ENCODE results near the gene FAM237B. TPM values are rescaled to one million over a fixed set of nuclear protein-coding genes. Genes with fewer than 3 reads are reported as not detected.

FAM237B gene
- total RNA-seq, 1 donor from 2014 or later = not detected

DNA sequence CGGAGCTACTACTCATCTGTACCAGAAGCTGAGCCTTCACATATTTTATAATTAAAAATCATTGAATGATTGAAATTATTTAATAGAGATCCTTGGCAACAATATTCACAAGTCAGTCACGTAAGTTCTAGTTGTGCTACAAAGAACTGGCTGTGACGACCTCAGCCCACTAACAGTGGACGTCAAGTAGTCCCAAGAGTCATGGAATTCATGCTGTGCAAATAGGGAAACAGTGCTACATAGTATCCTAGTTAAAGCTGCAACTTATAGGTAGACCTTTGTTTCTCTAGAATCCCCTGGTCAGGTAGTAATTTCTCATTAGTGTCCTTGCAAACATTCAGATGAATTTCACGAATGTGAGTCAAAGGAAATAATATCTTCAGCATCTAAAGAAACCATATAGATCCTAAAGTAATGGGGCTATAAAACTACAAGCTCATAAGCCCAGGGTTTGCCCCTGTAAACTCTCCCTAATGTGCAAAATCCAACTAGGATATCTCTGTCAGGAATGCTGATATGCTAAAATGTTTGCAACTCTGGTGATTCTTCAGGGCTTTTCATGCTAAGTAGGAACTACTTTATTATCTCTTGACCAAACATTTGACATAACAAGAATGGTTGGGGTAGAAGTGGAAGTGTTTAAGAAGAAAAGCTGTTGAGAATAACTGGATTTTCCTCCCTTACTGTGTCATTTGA, 44.9 kb downstream of the FAM237B start:
- Histone ChIP-seq H3K4me3 (no peak overlapping the region), H3K79me2 (ENCODE audit: low read depth) (no peaks in the 10 kb centered on the region), H3K9ac (no peak overlapping the region), H2AFZ (replicated peaks) (no peak overlapping the region), H3K36me3 (no peaks in the 10 kb centered on the region), H4K20me1 (ENCODE audit: low read depth) (no peaks in the 10 kb centered on the region), H3F3A (ENCODE audit: low read depth) (no peaks in the 10 kb centered on the region), H3K4me2 (no peak overlapping the region), H3K27ac (no peak overlapping the region), H3K9me3 (ENCODE audit: low read depth) (no peaks in the 10 kb centered on the region), H3K27me3 (no peaks in the 10 kb centered on the region), H3K4me1 (no peaks in the 10 kb centered on the region)
- TF ChIP-seq, protein P1, sequence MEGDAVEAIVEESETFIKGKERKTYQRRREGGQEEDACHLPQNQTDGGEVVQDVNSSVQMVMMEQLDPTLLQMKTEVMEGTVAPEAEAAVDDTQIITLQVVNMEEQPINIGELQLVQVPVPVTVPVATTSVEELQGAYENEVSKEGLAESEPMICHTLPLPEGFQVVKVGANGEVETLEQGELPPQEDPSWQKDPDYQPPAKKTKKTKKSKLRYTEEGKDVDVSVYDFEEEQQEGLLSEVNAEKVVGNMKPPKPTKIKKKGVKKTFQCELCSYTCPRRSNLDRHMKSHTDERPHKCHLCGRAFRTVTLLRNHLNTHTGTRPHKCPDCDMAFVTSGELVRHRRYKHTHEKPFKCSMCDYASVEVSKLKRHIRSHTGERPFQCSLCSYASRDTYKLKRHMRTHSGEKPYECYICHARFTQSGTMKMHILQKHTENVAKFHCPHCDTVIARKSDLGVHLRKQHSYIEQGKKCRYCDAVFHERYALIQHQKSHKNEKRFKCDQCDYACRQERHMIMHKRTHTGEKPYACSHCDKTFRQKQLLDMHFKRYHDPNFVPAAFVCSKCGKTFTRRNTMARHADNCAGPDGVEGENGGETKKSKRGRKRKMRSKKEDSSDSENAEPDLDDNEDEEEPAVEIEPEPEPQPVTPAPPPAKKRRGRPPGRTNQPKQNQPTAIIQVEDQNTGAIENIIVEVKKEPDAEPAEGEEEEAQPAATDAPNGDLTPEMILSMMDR (IDR thresholded peaks at IDR 0.05) = no peak
- TF ChIP-seq EZH2phosphoT487 (IDR thresholded peaks at IDR 0.05) = no peak
- no peak for TF ChIP-seq EZH2 (IDR thresholded peaks at IDR 0.05)
- Mint-ChIP-seq H3K27me3 (ENCODE audit: insufficient read depth, low read depth) (no peaks in the 10 kb centered on the region), H3K4me1 (no peaks in the 10 kb centered on the region), H3K27ac (no peak overlapping the region), H3K9me3 (no peaks in the 10 kb centered on the region), H3K36me3 (no peaks in the 10 kb centered on the region), H3K4me3 (no peak overlapping the region)
- DNase-seq (ENCODE audit: low spot score) = no peak

DNA sequence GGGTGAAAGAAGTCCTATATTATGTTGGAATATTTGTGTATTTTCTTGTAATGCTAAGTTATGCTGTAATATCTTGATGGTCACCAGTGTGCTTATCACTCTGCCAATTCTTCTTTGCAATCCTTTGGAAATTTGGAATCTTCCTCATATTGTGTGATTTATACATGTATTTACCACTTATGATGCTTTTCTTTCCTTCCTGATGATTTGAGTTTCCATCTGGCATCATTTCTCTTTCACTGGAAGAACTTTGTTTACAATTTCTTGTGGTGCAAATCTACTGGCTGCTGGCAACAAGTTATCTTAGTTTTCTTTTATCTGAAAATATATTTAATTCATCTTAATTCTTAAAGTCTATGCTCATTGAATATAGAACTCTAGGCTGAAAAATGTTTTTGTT, 46.9 kb downstream of the FAM237B start:
- Mint-ChIP-seq H3K4me1 (no peaks in the 10 kb centered on the region), H3K4me3 (no peak overlapping the region), H3K36me3 (no peaks in the 10 kb centered on the region), H3K9me3 (no peaks in the 10 kb centered on the region), H3K27me3 (ENCODE audit: insufficient read depth, low read depth) (no peaks in the 10 kb centered on the region), H3K27ac (no peak overlapping the region)
- no peak for DNase-seq (ENCODE audit: low spot score)
- Histone ChIP-seq H3K36me3 (no peaks in the 10 kb centered on the region), H3K9ac (no peak overlapping the region), H3K4me1 (no peaks in the 10 kb centered on the region), H3K79me2 (ENCODE audit: low read depth) (no peaks in the 10 kb centered on the region), H3K27ac (no peak overlapping the region), H3F3A (ENCODE audit: low read depth) (no peaks in the 10 kb centered on the region), H3K4me3 (no peak overlapping the region), H3K27me3 (no peaks in the 10 kb centered on the region), H3K9me3 (ENCODE audit: low read depth) (no peaks in the 10 kb centered on the region), H3K4me2 (no peak overlapping the region), H2AFZ (replicated peaks) (no peak overlapping the region), H4K20me1 (ENCODE audit: low read depth) (no peaks in the 10 kb centered on the region)
- TF ChIP-seq, protein P1 (IDR thresholded peaks at IDR 0.05) = no peak
- TF ChIP-seq EZH2phosphoT487 (IDR thresholded peaks at IDR 0.05) (no peak), EZH2 (IDR thresholded peaks at IDR 0.05) (no peak)

DNA sequence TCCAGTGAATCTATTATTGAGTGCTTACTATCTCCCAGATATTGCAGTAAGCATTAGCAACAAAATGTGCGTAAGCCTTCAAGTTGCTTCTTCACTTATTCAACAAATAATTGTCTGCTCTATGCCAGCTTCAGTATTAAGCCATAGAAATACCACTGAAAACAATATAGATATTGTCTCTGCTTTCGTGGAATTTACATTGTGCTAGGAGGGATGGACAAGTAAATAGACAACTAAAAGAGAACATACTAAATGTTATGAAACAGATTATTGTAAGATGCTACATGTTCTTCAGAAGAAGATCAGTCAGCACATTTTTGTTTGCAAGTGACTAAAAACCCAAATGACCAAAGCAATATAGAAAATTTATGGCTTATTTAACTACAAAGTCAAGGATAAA, 48.9 kb downstream of the FAM237B start:
- Mint-ChIP-seq H3K4me1 (no peaks in the 10 kb centered on the region), H3K27me3 (ENCODE audit: insufficient read depth, low read depth) (no peaks in the 10 kb centered on the region), H3K9me3 (no peaks in the 10 kb centered on the region), H3K36me3 (no peaks in the 10 kb centered on the region), H3K4me3 (no peak overlapping the region), H3K27ac (no peak overlapping the region)
- H3K4me1 ChIP-seq = no peaks in the 10 kb centered on the region
- no peaks in the 10 kb centered on the region for H3K79me2 ChIP-seq (ENCODE audit: low read depth)
- no peaks in the 10 kb centered on the region for H3K36me3 ChIP-seq
- H3K9ac ChIP-seq = no peak overlapping the region
- H3K4me2 ChIP-seq = no peak overlapping the region
- H2AFZ ChIP-seq (replicated peaks) = no peak overlapping the region
- no peak overlapping the region for H3K27ac ChIP-seq
- no peak overlapping the region for H3K4me3 ChIP-seq
- H3F3A ChIP-seq (ENCODE audit: low read depth) = no peaks in the 10 kb centered on the region
- no peaks in the 10 kb centered on the region for H4K20me1 ChIP-seq (ENCODE audit: low read depth)
- no peaks in the 10 kb centered on the region for H3K9me3 ChIP-seq (ENCODE audit: low read depth)
- no peaks in the 10 kb centered on the region for H3K27me3 ChIP-seq
- no peak for TF ChIP-seq EZH2phosphoT487 (IDR thresholded peaks at IDR 0.05)
- no peak for TF ChIP-seq EZH2 (IDR thresholded peaks at IDR 0.05)
- TF ChIP-seq, protein P1 (IDR thresholded peaks at IDR 0.05) = no peak
- no peak for DNase-seq (ENCODE audit: low spot score)

Measured in neural progenitor cell (in vitro differentiated cells).